Measurements from ENCODE around the gene BLOC1S6.
A peak's percentile ranks its signal among the peaks of the same experiment; 100 is the strongest.

BLOC1S6 gene

DNA sequence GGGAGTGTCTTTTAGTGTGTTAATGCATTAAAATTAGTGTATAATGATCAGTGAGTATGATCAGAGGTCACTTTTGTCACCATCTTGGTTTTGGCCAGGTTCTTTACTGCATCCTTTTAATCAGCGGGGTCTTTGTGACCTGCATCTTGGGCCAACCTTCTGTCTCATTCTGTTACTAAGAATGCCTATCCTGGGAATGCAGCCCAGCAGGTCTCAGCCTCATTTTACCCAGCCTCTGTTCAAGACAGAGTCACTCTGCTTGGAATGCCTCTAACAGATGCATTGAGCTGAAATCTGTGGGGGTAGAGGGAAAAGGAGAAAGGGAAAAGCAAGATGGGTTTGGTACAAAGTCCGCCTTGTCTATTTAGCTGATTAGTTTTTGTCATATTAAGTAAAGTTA is 5.3 kb upstream of the BLOC1S6 start:
- Mint-ChIP-seq H3K36me3 (peaks cover 1% of the 10 kb centered on the region), H3K9me3 (no peaks in the 10 kb centered on the region), H3K27me3 (peaks cover 11% of the 10 kb centered on the region), H3K4me3 (no peak overlapping the region), H3K27ac (no peak overlapping the region), H3K4me1 (peaks cover 12% of the 10 kb centered on the region)
- CTCF ChIA-PET: no interaction called here
- no peak for DNase-seq

DNA sequence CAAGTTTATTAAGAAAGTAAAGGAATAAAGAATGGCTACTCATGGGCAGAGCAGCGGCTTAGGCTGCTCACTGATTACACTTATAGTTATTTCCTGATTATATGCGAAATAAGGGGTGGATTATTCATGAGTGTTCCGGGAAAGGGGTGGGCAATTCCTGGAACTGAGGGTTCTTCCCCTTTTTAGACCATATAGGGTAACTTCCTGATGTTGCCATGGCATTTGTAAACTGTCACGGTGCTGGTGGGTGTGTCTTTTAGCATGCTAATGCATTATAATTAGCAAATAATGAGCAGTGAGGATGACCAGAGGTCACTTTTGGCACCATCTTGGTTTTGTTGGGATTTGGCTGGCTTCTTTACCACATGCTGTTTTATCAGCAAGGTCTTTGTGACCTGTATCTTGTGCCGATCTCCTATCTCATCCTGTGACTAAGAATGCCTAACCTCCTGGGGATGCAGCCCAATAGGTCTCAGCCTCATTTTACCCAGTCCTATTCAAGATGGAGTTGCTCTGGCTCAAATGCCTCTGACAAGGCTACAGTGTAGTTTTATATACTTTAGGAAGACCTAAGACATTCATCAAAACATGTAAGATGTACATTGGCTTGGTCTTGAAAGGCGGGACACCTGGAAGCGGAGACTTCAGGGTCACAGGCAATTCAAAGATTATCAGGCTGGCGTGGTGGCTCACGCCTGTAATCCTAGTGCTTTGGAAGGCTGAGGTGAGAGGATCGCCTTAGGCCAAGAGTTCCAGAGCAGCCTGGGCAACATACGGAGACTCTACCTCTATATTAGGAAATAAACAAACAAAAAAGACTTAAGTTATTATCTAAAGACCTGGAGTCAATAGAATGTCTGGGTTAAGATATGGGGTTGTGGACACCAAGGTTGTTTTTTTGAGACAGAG is 3.2 kb upstream of the BLOC1S6 start:
- DNase-seq: peak; percentile 33
- H3K36me3 Mint-ChIP-seq: peaks cover 5% of the 10 kb centered on the region
- H3K4me1 Mint-ChIP-seq: peaks cover 24% of the 10 kb centered on the region
- CTCF ChIA-PET: no interaction called here
- no peak overlapping the region for H3K4me3 Mint-ChIP-seq
- no peaks in the 10 kb centered on the region for H3K9me3 Mint-ChIP-seq
- no peak overlapping the region for H3K27ac Mint-ChIP-seq
- peaks cover 5% of the 10 kb centered on the region for H3K27me3 Mint-ChIP-seq

DNA sequence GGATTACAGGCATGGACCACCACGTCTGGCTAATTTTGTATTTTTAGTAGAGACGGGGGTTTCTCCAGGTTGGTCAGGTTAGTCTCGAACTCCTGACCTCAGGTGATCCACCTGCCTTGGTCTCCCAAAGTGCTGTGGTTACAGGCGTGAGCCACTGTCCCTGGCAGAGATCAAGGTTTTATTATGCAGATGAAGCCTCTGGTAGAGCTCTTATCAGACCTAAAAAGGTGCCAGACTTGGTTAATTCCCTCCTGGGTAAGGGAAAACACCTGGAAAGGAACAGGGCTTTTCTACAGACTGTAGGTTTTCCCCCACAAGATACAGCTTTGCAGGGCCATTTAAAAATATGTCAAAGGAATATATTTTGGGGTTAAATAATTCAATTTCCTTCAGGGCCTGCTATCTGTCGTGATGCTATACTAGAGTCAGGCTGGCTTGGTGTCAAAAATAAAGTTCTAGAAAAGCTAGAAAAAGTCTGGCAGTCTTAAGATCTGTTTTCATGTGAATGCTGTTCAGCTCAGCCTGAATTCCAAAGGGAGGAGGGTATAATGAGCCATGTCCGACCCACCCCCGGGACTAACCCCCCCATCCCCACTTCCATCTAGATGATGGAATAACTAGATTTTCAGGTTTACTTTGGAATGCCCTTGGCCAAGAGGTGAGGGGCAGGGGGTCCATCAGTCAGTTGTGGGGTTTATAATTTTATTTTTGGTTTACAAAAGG is 1.9 kb upstream of the BLOC1S6 start:
- Mint-ChIP-seq H3K27ac (peak overlapping the region; percentile 100), H3K9me3 (no peaks in the 10 kb centered on the region), H3K4me3 (no peak overlapping the region), H3K27me3 (peaks cover 3% of the 10 kb centered on the region), H3K4me1 (peaks cover 32% of the 10 kb centered on the region), H3K36me3 (peaks cover 5% of the 10 kb centered on the region)
- CTCF ChIA-PET: interaction anchor here (1.3 to 4.7 kb wide), 2 partner anchors 28 to 128 kb away, joined by 4 to 34 read pairs; no protein-coding TSS in a partner anchor
- DNase-seq: no peak

DNA sequence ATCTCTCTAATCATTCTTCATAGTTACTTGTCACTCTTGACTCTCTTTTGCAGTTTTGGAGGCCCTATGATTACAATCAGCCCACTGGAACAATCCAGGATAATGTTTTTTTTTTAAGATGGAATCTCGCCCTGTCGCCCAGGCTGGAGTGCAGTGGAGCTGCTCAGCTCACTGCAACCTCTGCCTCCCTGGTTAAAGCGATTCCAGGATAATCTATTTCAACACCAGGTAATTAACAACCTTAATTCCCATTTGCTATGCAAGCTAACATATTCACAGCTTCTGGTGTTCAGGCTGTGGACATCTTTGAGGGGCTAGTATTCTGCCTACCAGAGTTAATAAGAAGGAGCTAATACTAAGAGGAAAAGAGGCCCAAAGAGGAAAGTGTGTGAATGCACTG is 1.1 kb upstream of the BLOC1S6 start:
- H3K27me3 Mint-ChIP-seq: peaks cover 3% of the 10 kb centered on the region
- CTCF ChIA-PET: interaction anchor here (0.8 to 4.7 kb wide), 6 partner anchors 12 to 184 kb away, joined by 3 to 34 read pairs (median 5); a partner anchor contains a TSS
- H3K36me3 Mint-ChIP-seq: peaks cover 5% of the 10 kb centered on the region
- H3K4me3 Mint-ChIP-seq: peak overlapping the region; percentile 99
- H3K4me1 Mint-ChIP-seq: peaks cover 36% of the 10 kb centered on the region
- no peak for DNase-seq
- H3K27ac Mint-ChIP-seq: peak overlapping the region; percentile 100
- no peaks in the 10 kb centered on the region for H3K9me3 Mint-ChIP-seq

DNA sequence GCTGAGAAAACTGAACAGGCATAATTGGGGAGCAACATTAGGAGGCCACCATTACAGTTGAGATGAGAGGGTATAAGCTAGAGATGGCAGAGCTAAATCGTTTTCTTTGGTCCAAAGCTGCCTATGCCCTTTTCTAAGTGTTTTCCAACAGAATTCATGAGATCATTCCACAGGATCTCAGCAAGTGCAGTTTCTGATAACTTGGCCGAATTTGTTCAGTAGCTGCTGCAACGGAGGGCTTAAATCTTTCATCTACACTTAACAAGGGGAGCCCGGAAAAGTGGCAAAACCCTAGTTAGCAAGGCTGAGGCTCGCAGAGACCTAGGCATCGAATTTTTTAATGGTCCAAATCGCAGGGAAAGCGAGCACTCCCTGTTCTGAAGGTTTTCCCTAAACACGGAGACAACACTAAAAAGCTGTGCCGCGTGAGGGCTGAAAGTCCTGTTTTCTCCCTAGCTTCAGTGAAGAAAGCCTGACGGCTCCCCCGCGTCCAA is 531 bp upstream of the BLOC1S6 start:
- Mint-ChIP-seq H3K9me3 (no peaks in the 10 kb centered on the region), H3K36me3 (peaks cover 5% of the 10 kb centered on the region), H3K4me3 (peak overlapping the region; percentile 99), H3K27me3 (peaks cover 3% of the 10 kb centered on the region), H3K4me1 (peaks cover 39% of the 10 kb centered on the region), H3K27ac (peak overlapping the region; percentile 100)
- DNase-seq: no peak
- CTCF ChIA-PET: interaction anchor here (0.8 to 4.7 kb wide), 6 partner anchors 13 to 185 kb away, joined by 3 to 34 read pairs (median 5); a partner anchor contains a TSS

DNA sequence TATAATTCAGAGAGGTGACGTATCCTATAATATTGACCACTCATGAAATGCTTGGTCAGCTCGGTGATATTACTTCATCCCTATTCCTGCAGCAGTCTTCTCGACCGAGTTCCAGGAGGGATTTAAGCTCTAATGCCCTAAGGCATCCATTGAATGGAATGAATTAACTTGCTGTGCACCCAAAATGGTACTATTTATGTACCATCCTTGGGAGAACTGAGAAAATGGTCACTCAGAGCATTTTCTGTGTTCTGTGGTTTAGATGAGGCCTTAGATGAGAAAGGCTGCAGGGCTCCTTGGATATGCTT is 638 bp downstream of the BLOC1S6 start:
- peak overlapping the region; percentile 99 for H3K4me3 Mint-ChIP-seq
- H3K27me3 Mint-ChIP-seq: peaks cover 3% of the 10 kb centered on the region
- no peak for DNase-seq
- H3K36me3 Mint-ChIP-seq: peaks cover 7% of the 10 kb centered on the region
- peaks cover 46% of the 10 kb centered on the region for H3K4me1 Mint-ChIP-seq
- H3K9me3 Mint-ChIP-seq: no peaks in the 10 kb centered on the region
- CTCF ChIA-PET: interaction anchor here (1.1 to 4.7 kb wide), 2 partner anchors 25 to 130 kb away, joined by 4 to 34 read pairs; no protein-coding TSS in a partner anchor
- H3K27ac Mint-ChIP-seq: peak overlapping the region; percentile 100

DNA sequence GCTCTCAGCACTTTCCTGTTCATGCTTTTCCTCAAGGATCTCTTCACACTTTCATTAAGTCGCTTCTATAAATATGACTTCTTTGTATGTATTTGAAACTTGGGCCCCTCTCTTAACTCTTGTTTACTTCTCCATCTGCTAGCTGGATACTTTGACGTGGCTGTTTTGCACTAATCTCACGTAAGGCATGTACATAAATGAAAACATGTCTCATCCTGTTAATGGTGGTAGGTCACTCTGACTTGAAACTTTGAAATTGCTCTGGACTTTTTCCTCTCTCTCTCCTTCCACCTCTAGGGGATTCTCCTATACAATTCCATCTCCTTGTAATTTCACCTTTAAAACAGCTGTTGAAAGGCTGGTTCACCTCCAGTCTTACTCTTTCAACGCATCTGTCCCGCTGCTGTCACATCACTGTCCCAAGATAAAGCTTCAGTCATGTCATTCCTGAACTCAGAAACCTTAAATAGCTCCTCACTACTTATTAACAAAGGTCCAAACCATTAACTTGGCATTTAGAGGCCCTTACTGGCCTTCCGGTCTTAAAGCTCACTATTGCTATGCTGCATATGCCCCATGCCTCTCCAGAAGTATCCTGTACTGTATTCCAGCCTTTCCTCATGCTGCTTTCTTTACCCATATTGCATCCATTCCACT is 1.2 kb downstream of the BLOC1S6 start:
- H3K27ac Mint-ChIP-seq: peak overlapping the region; percentile 100
- H3K9me3 Mint-ChIP-seq: no peaks in the 10 kb centered on the region
- H3K4me1 Mint-ChIP-seq: peaks cover 46% of the 10 kb centered on the region
- peaks cover 3% of the 10 kb centered on the region for H3K27me3 Mint-ChIP-seq
- H3K36me3 Mint-ChIP-seq: peaks cover 7% of the 10 kb centered on the region
- peak overlapping the region; percentile 99 for H3K4me3 Mint-ChIP-seq
- CTCF ChIA-PET: interaction anchor here (0.8 to 4.7 kb wide), 3 partner anchors 24 to 131 kb away, joined by 3 to 34 read pairs (median 4); no protein-coding TSS in a partner anchor
- DNase-seq: no peak

DNA sequence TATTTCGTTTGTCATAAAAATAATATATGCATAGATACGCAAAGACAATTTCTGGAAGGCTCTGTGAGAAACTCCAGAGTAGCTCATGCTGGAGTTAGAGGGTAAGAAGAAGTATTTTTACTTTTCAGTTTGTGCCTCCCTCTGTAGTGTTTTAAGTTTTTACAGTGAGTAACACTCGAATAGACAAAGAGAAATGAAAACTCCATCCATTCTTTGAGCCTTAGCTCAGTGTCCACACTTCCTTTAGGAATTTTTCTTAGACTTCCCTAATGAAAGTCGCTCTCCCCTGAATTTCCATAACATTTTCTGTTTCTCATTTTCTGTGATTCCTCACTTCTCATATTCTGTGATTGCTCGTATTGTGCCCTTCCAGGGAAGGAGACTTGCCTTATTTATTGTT is 2.1 kb downstream of the BLOC1S6 start:
- H3K36me3 Mint-ChIP-seq: peaks cover 7% of the 10 kb centered on the region
- no peak overlapping the region for H3K4me3 Mint-ChIP-seq
- peaks cover 3% of the 10 kb centered on the region for H3K27me3 Mint-ChIP-seq
- no peak for DNase-seq
- peaks cover 45% of the 10 kb centered on the region for H3K4me1 Mint-ChIP-seq
- CTCF ChIA-PET: interaction anchor here (0.8 to 4.7 kb wide), 2 partner anchors 23 to 132 kb away, joined by 3 to 34 read pairs; no protein-coding TSS in a partner anchor
- no peak overlapping the region for H3K27ac Mint-ChIP-seq
- H3K9me3 Mint-ChIP-seq: no peaks in the 10 kb centered on the region

DNA sequence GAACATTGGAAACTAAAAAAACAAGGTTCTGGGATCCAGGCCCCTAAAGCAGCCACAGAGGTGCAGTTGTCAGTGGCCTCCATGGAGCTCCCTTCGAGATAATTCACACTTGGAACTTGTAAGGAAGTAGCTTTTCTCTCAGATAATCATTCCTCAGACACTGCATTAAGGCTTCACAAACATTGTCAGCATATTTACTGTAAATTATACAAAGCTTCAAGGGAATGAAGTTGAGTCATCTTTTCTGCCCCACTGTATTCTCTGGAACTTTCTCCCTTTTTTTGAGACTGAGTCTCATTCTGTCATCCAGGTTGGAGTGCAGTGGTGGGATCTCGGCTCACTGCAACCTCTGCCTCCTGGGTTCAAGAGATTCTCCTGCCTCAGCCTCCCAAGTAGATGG is 7.1 kb downstream of the BLOC1S6 start:
- Mint-ChIP-seq H3K27me3 (no peaks in the 10 kb centered on the region), H3K27ac (no peak overlapping the region), H3K36me3 (peaks cover 25% of the 10 kb centered on the region), H3K9me3 (no peaks in the 10 kb centered on the region), H3K4me1 (peaks cover 19% of the 10 kb centered on the region), H3K4me3 (no peak overlapping the region)
- DNase-seq: no peak
- CTCF ChIA-PET: interaction anchor here (1.0 kb wide), 2 partner anchors 163 to 165 kb away, joined by 3 read pairs; no protein-coding TSS in a partner anchor

DNA sequence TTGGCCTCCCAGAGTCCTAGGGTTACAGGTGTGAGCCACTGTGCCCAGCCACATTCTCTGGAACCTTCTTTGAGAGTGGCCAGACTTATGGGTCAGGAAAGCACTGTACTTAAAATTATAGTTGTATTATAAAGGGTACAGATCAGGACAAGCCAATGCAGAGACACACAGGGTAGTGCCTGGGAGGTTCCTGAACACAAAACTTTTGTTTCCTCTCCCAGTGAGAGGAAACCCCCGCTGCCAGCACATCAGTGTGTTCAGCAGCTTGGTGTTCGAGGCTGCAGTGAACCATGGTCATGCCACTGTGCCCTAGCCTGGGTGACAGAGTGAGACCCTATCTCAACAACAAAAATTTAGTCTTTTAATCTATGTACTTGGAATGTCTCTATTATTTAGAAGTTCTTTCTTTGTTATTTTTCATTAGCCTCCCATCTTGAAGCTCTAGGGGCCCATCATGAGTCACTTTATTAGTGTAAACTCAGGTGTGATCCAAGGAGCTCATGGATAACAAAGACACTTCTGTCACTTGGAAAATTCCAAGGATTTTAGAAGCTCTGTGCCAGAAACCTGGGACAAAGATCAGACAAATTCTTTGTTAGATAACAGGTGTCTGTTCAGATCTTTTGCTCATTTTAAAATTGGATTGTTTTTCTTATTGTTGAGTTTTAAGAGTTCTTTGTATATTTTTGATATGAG is 7.8 kb downstream of the BLOC1S6 start:
- Mint-ChIP-seq H3K36me3 (peaks cover 25% of the 10 kb centered on the region), H3K27ac (no peak overlapping the region)
- CTCF ChIA-PET: interaction anchor here (2.0 kb wide), 1 partner anchor 19 kb away, joined by 5 read pairs; no protein-coding TSS in a partner anchor

DNA sequence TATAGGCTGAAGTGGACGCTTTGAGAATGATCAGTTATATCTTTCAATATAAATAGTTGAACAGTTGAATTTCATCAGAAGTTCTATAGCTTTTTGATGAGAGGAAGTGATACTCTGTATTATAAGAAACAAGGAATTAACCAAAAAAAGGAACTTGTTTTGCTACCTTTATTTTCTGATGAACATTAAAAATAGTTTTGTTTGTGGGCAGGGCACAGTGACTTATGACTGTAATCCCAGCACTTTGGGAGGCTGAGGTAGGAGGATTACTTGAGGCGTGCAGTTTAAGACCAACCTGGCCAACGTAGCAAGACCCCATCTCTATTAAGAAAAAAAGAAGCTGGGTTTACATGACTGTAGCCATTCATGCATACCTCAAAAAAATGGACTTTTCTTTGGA is 16.7 kb downstream of the BLOC1S6 start:
- no peaks in the 10 kb centered on the region for H3K4me1 Mint-ChIP-seq
- peaks cover 13% of the 10 kb centered on the region for H3K36me3 Mint-ChIP-seq
- H3K4me3 Mint-ChIP-seq: no peak overlapping the region
- no peaks in the 10 kb centered on the region for H3K27me3 Mint-ChIP-seq
- CTCF ChIA-PET: interaction anchor here (2.3 kb wide), 1 partner anchor 10 kb away, joined by 8 read pairs; no protein-coding TSS in a partner anchor
- H3K9me3 Mint-ChIP-seq: no peaks in the 10 kb centered on the region
- DNase-seq: no peak
- no peak overlapping the region for H3K27ac Mint-ChIP-seq

More for the DNA sequence above, 7.8 kb downstream of the BLOC1S6 start:
- DNase-seq: no peak
- H3K4me3 Mint-ChIP-seq: no peak overlapping the region
- H3K9me3 Mint-ChIP-seq: no peaks in the 10 kb centered on the region
- H3K4me1 Mint-ChIP-seq: peaks cover 15% of the 10 kb centered on the region
- no peaks in the 10 kb centered on the region for H3K27me3 Mint-ChIP-seq

DNA sequence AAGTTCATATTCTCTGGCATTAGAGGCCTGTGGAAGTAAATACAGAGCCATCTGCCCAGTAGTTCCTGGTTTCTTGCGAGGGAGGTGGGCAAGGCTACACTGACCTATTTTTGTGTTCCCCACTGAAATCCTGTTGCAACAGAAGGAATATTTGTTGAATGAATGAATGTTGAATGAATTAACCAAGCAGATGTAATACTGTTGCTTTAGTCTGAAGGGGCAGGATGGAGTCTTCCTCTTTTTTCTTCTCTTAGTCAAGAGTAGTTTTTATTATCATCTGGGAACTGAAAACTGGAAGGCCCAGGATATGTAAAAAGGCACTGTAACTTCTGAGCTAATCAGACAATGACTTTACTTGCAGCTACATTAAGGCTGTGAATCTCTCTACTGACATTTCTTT is 17.1 kb downstream of the BLOC1S6 start:
- no peaks in the 10 kb centered on the region for H3K4me1 Mint-ChIP-seq
- DNase-seq: no peak
- H3K27ac Mint-ChIP-seq: no peak overlapping the region
- no peaks in the 10 kb centered on the region for H3K27me3 Mint-ChIP-seq
- no peak overlapping the region for H3K4me3 Mint-ChIP-seq
- CTCF ChIA-PET: no interaction called here
- peaks cover 15% of the 10 kb centered on the region for H3K36me3 Mint-ChIP-seq
- no peaks in the 10 kb centered on the region for H3K9me3 Mint-ChIP-seq

DNA sequence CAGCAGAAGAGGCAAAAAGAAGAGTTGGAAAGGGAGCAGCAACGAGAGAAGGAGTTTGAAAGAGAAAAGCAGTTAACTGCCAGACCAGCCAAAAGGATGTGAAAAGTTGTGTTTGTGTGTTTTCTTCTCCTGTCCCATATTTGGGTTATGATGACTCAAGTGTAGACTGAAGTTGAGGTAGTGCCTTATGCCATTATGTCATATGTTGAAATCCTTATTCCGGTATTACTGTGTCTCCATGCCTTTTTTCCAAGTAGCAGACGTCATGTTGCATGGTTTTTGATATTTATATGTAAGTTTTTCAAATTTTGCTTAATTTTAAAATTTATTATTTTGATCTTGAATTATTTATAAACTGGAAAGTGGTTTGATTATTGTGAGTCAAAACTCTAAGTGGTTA is 19.2 kb downstream of the BLOC1S6 start:
- Mint-ChIP-seq H3K9me3 (no peaks in the 10 kb centered on the region), H3K4me3 (no peak overlapping the region), H3K4me1 (no peaks in the 10 kb centered on the region), H3K27ac (no peak overlapping the region), H3K27me3 (no peaks in the 10 kb centered on the region), H3K36me3 (peaks cover 14% of the 10 kb centered on the region)
- CTCF ChIA-PET: interaction anchor here (1.4 kb wide), 1 partner anchor 147 kb away, joined by 9 read pairs; no protein-coding TSS in a partner anchor
- no peak for DNase-seq

Data from activated naive CD4-positive, alpha-beta T cell treated with anti-CD3 and anti-CD28 coated beads, Interleukin-2, amount 10 ng/mL, durations not matched to agents 7 days and 5 days (primary cell).